8988T (cell line): ENCODE data around the gene PLA2G15.

Source experiments
- DNase-seq: peaks from one replicate; pipeline ENCODE4 v3.0.0; 2011

The PLA2G15 gene

GRCh38 chr16:68255712-68256111 is 10.5 kb downstream of the PLA2G15 start:
- DNase-seq: no peak

DNA sequence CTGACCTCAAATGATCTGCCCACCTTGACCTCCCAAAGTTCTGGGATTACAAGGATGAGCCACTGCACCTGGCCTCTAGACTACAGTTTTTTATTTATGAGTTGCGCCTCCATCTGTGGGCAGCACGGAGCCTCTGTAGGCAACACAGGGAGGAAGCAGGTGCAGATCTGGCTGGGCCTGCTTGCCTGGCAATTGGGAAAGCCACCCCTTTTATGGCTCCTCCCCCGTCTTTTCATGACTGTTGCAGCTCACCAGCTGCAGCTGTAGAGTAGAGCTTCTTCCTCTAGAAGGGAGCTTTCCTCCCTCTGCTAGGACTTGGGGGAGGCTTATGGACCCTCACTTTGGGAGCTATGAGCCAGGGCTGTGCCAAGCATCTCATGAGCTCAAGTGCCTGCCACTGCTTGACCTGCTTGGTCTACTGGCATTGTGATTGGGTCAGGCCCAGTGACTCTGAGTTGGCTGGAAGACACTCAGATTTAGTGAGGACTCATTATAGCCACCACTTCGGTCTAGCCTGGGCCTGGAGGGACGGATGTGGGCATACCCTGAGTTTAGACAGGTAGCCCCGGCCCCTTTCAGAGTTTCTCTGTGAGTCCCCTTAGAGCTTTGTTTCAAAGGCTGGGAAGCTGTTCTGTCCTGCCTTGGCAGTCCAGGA is 12.2 kb downstream of the PLA2G15 start:
- DNase-seq: no peak

- no peak for DNase-seq
These were observed 13.0 kb downstream of the PLA2G15 start for GRCh38 chr16:68257906-68258800.

GRCh38 chr16:68259007-68259825 is 14.0 kb downstream of the PLA2G15 start:
- DNase-seq: no peak

- DNase-seq: no peak
These were observed 18.5 kb downstream of the PLA2G15 start for GRCh38 chr16:68263559-68264127.

- DNase-seq: peak; percentile 93
These were observed 19.2 kb downstream of the PLA2G15 start, which contains the start of gene SLC7A6 for GRCh38 chr16:68264128-68265077. Gene SLC7A6, plus strand, starts transcription at chr16:68264526. Its CDS starts 10,201 bp downstream, at chr16:68274727.

- DNase-seq: peak; percentile 92
These were observed 20.1 kb downstream of the PLA2G15 start for GRCh38 chr16:68265078-68265920.

- DNase-seq: no peak
These were observed 22.6 kb downstream of the PLA2G15 start for GRCh38 chr16:68267612-68268405.

DNA sequence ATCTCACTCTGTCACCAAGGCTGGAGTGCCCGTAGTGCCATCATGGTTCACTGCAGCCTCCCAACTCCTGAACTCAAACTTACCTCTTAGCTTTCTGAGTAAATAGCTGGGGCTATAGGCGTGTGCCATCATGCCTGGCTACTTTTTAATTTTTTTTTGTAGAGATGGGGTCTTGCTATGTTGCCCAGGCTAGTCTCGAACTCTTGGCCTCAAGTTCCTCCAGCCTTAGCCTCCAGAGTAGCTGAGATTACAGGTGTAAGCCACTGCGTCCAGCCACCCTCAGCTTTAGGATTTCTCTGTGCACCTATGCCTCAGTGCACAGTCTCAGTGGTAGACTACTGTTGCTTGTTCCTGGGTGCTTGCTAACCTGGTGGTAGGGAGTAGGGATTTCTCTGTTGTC is 24.6 kb downstream of the PLA2G15 start:
- DNase-seq: no peak

DNA sequence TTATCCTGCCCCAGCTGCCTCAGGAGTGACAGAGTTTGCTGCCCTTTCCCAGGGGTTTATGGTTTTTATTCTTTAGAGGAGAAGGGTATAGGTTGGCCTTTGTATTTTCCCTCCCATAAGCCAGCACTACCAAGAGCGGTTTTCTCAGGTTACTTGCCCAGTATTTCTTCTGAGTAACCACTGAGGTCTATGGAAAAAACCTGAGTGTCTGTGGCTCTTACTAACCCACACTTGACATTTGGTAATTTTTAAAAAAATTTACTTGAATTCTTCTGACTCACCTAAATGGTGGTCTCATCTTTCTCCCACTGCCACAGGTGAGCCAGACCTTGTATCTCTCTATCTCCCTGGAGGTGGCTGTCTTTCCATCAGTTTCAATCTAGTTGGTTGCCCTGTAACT is 25.2 kb downstream of the PLA2G15 start:
- DNase-seq: no peak

DNA sequence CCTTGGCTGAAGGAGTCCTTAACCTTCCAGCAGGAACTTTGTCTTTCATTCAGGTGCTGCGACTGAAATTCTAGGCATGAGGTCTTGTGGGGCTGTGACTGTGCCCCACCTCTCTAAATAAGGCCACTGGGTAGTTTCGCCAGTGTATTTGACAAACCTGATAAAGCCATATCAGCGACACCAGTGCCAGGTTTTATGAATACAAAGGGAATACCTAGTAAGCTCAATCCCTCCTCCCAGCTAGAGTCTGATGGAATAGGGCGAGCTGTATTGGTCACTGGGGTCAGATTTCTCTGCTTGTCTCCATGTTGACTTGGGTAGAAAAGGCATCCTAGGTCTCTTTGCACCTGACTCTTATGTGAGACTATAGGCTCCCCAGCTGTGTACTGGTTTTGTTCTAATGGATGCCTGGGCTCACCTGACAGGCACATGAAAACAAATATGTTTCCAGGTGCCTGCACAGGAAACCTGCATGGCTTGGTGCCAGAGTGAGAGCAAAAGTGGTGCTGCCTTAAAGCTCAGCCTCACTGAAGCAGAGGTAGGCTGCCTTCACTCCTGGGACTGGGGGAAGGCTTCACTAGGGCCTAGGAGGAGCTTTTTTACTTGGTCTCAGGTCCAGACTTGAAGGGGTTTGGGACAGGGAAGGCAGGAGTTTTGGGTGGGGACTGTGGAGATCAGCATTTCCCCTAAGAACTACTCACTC is 27.5 kb downstream of the PLA2G15 start:
- no peak for DNase-seq

- no peak for DNase-seq
These were observed 28.3 kb downstream of the PLA2G15 start for GRCh38 chr16:68273459-68273858.

GRCh38 chr16:68273896-68274295 is 28.7 kb downstream of the PLA2G15 start:
- no peak for DNase-seq

DNA sequence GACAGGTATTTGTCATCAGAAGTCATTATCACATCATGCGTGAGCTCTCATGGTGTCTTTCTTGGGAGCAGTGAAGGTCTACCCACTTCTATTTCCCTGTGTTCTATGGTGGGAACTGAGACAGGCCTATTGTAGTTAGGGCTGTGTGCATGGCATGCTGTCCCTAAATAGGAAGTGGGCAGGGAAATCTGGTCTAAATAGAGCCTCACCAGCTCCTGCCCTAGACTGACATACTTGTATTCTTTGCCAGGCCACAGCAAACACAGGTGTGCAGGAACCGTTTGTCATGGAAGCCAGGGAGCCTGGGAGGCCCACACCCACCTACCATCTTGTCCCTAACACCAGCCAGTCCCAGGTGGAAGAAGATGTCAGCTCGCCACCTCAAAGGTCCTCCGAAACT is 29.3 kb downstream of the PLA2G15 start:
- DNase-seq: no peak

GRCh38 chr16:68275611-68276191 is 30.5 kb downstream of the PLA2G15 start:
- DNase-seq: no peak

DNA sequence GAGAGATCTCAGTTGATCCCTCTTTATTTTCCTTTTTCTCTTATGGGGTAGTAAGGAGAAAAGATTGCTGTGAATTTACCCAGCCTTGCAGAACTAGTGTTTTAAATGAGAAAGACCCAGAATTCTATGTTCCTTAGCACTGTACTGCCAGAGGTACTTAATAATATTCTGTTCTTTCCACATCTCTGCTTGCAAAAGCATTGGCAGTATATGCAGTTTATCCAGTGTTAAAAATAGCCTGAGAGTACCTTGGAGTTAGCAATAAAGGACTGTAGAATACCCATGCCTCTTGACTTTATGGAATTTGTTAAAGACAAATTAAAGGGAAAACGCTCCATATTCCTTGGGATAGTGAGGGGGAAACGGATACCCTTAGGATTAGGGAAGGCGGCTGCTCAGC is 31.1 kb downstream of the PLA2G15 start:
- DNase-seq: no peak

- DNase-seq: no peak
These were observed 34.8 kb downstream of the PLA2G15 start for GRCh38 chr16:68279726-68280558.
